Uterus (tissue), 2 donors: ENCODE measurements around the gene NR2E3.

ENCODE experiments used
- POLR2A ChIP-seq, 2 donors: fragments of 450-650 bp; IDR thresholded peaks; one replicate each; pipeline ENCODE4 v1.6.1; 2016; ENCODE audit warnings: antibody characterized with exemption in 2 of 2, mild to moderate bottlenecking in 1 of 2, moderate library complexity in 1 of 2
- TF ChIP-seq, protein P1 (sequence below), 4 experiments: fragments of 200-600 bp in 2 of 4; fragments of 450-650 bp in 2 of 4; sonication (generic) in 2 of 4; IDR thresholded peaks; one replicate each; pipeline ENCODE4 v1.5.1; 2016 to 2019; ENCODE audit warnings: antibody characterized with exemption in 4 of 4, mild to moderate bottlenecking in 2 of 4, moderate library complexity in 1 of 4

- TF ChIP-seq, protein P1, sequence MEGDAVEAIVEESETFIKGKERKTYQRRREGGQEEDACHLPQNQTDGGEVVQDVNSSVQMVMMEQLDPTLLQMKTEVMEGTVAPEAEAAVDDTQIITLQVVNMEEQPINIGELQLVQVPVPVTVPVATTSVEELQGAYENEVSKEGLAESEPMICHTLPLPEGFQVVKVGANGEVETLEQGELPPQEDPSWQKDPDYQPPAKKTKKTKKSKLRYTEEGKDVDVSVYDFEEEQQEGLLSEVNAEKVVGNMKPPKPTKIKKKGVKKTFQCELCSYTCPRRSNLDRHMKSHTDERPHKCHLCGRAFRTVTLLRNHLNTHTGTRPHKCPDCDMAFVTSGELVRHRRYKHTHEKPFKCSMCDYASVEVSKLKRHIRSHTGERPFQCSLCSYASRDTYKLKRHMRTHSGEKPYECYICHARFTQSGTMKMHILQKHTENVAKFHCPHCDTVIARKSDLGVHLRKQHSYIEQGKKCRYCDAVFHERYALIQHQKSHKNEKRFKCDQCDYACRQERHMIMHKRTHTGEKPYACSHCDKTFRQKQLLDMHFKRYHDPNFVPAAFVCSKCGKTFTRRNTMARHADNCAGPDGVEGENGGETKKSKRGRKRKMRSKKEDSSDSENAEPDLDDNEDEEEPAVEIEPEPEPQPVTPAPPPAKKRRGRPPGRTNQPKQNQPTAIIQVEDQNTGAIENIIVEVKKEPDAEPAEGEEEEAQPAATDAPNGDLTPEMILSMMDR (IDR thresholded peaks at IDR 0.05), result no peak
- no peak for TF ChIP-seq POLR2A (IDR thresholded peaks at IDR 0.05)
Observed at GRCh38 chr15:71821547-71822129, 11.3 kb downstream of the NR2E3 start.
